Stimulated activated CD8-positive, alpha-beta memory T cell treated with anti-CD3 and anti-CD28 coated beads, Interleukin-7, amount 100 ng/mL, for 24 hours (primary cell): Measurements from ENCODE around the gene EPB41L4B.
"Not testable (repeated sequence)": the region's sequence is repeated elsewhere in the genome, so short reads cannot be mapped to it uniquely, and the experiment has no call there.

ENCODE experiments used
- DNase-seq: peaks from one replicate; pipeline ENCODE4 v3.0.0-alpha.2; 2020; ENCODE audit warnings: low read depth

Gene EPB41L4B

DNA sequence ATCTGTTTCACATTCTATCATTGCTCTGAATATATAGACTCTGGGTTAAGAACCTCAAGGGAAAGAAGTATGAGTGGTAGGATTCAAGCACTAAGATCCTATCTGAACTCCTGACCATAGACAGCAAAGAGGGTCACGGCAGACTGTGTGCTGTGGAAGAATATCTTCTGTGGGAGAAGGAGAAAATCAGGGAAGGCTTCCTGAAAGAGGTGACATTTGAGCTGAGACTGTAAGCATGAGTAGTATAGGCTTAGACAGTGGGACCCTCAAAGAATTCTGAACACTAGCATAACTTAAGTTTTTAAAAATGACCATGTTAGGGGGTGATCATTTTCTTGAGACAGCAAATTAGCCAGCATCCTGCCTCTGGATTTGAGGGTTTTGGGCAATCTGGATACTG lies 157.7 kb downstream of the EPB41L4B start:
- no peak for DNase-seq

DNA sequence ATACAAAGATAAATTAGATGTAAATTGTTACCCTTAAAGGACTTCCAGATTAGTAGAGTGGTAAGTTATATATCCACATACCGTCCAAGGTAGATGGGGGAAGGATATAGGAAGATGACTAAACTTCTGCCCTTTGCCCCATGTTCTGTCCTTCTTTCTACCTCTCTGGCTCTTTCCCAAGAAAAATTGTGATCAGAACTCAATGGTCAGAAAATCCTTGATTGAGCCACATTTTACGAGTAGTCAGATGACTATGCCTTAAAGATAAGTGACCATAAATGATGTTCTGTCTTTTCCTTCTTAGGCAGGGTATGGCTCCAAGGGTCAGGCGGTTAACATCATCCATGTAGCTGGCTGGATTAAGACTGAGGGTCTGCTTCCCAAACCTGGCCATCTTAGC lies 158.2 kb downstream of the EPB41L4B start:
- no peak for DNase-seq

DNA sequence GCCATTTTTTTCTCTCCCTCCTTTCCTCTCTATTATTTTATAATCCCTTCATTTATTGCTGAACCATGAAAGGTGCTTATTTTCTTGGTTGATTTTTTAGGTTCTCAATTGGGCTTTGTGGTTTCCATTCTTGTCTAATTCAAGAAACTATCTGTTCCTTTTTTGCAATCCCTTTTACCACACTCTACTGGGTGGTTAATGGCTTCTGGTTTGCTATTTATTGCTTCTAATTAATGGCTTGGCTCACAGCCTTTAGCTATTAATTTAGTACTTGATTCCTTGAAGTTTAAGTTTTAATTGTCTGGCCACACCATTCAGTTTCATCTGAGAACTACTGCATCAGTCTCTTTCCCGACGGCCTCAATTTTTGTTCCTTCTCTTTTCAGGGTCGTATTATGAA lies 159.4 kb downstream of the EPB41L4B start:
- no peak for DNase-seq

DNA sequence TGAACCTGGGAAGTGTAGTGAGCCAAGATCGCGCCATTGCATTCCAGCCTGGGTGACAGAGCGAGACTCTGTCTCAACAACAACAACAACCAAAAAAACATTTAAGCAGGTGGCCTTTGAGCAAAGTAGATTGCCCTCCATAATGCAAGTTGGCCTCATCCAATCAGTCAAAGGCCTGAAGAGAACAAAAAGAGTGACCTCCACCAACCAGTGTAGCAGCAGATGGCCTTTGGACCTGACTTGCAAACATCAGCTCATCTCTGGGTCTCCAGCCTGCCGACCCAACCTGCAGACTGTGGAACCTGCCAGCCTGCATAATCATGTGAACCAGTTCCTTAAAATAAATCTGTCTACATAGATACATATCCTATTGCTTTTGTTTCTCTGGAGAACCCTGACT lies 161.3 kb downstream of the EPB41L4B start:
- DNase-seq = no peak

DNA sequence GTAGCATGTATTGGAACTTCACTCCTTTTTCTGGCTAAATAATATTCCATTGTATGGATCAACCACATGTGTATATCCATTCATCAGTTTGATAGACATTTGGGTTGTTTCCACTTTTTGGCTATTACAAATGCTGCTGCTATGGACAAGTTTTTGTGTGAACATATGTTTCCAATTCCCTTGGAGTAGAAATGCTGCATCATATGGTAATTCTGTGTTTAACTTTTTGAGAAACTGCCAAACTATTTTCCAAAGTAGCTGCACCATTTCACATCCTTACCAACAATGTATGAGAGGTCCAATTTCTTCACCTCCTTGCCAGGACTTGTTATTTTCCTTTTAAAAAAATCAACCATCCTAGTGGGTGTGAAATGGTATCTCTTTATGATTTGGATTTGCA lies 162.2 kb downstream of the EPB41L4B start:
- no peak for DNase-seq

DNA sequence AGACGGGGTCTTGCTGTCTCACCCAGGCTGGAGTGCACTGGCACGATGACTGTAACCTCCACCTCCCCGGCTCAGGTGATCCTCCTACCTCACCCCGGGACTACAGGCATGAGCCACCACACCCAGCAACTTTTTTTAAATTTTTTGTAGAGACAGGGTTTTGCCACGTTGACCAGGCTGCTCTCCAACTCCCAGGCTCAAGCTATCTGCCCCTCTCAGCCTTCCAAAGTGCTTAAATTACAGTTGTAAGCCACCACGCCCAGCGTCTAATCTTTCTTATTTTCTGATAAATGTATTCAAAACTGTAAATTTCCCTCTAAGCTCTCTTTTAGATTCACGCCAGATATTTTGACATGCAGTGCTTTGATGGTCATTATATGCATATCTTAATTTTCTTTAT lies 164.2 kb downstream of the EPB41L4B start:
- no peak for DNase-seq

DNA sequence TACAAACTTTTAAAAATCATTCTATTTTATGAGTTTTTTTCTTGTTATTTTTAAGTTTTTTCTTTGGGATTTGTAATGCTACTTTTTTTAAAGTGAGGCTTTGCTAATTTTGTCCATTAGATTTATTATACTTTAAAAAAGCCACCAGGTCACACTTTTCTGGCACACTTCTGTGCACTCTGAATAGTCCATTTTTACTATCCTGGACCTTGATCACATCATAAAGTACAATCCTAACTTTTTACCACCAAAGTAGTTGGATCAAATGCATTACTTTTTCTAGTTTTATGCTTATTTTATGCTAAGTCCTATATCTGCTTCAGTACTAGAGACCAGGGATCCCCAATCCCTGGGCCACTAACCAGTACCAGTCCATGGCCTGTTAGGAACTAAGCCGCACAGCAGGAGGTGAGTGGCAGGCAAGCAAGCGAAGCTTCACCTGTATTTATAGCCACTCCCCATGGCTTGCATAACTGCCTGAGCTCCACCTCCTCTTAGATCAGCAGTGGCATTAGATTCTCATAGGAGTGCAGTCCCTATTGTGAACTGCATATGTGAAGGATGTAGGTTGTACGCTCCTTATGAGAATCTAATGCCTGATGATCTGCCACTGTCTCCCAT lies 169.8 kb downstream of the EPB41L4B start:
- DNase-seq = no peak

DNA sequence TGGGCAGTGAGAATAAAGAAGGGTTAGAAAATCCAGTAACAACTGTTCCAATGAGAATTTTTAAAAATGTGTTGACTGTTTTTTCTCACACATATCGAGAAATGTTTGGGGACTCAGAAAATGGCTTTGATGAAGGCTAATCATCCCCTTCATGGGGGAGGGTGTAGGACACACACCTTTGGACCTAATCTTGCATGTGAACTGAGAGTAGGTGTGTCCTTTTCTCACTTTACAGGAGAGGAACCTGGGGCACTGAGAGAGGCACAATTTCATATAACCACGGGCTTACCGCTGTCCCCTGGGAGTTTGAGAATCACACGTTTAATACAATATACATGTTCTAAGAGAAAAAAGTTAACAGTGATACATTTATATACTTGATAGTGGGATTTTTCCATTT lies 171.1 kb downstream of the EPB41L4B start:
- no peak for DNase-seq

DNA sequence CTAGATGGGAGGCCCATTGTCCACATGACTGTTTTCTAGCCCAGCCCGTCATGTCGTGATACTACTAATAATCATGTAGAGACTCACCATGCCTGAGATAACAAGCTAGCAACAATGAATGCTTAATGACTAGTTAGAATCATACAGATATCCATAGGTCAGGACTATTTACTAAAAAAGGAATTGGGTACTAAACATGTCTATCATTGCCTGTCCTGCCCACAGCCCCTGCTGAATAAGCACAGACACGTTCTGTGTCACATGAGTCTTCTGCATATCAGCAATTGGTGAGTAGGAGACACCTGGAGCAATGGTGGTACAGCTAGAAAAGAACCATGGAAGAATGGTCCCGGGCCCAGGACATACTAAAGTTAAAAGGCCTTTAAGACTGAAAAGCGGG lies 171.8 kb downstream of the EPB41L4B start:
- no peak for DNase-seq

DNA sequence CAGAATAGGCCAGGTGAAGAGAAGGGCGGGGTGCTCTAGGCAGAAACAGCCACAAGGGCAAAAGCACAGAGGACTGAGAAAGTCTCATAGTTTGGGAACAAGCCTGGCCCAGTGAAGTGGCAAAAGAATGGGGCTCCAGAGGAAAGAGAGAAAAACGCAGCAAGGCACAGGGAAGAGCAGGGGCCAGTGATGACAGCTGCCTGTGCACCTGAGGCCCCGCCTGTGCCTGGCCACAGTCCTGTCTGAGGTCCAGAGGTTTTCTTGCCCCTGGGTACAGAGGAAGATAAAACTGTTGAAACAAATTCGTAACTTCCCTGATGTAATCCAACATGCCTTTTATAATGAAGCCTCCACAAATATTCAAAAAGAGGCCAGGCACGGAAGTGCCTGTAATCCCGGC lies 175.8 kb downstream of the EPB41L4B start:
- no peak for DNase-seq

DNA sequence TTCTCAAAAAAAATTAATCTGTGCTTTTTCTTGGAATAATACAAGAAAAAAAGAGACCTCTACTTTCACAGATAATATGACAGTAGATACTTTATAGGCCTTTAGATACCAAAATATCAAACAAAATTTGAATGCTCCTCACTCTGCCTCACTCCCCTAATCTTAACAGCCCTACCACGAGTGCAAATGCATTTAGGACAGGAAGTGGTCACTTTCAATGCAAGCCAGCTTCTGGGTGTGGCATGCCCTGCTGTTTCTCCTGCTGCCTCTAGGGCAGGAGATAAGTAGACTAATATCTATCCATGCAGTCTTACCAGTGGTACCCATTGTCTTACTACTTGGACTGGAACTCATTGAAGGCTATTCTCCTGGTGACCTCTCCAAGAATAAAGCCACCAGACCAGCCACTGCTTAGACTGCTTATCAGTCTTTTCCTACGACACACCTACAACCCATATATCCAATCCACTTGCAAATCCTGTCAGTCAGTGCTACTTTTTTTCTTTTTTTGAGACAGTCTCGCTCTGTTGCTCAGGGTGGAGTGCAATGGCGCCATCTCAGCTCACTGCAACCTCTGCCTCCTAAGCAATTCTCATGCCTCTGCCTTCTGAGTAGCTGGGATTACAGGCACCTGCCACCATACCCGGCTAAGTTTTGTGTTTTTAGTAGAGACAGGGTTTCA lies 176.8 kb downstream of the EPB41L4B start:
- no peak for DNase-seq

DNA sequence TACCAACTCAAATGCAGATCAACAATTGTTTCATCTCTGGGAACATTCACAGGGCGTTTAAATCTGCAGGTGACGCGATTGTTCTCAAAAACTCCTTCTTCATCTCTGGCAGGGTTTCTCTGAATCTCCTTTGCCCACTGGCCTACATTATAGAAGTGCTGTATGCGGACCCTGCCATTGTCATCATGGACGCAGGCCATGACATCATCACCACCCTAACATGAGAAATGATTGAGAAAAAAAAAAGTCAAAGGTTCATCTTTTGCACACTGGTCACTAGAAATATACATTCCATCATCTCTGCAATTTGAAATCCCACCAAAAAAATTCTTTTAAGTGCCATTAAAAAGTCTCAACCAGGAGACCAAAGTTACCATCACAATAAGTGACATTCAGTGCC lies 179.5 kb downstream of the EPB41L4B start:
- DNase-seq = no peak

DNA sequence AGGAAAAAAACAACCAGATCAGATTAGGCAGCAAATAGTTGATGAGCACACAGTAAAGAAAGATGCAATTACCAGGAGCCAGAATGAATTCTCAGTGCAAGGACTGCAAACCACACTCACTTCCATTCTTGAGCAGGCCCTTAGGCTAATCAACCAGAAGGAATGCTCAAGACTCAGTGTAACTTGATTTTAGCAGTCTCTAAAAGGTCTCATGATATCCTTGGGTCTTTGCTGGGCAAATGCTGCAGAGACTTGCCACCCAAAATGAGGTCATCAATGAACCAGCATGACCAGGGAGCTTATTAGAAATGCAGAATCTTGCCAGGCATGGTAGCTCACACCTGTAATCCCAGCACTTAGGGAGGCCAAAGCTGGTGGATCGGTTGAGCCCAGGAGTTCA lies 181.0 kb downstream of the EPB41L4B start:
- no peak for DNase-seq

DNA sequence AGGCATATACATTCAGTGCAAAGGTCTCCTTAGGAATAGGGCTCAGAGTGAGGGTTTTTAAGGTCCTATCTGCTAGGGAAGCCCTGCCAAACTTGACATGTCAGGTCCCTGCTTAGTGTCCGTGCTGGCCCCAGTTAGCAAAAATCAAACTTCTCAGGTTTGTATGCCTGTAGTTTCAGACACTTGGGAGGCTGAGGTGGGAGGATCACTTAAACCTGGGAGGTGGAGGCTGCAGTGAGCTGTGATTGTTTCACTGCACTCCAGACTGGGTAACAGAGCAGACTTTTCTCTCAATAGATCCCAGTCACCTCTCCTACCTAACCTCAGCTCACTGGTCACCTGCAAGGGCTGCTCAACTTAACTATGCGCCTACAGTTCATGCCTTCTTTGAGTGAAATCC lies 182.4 kb downstream of the EPB41L4B start:
- DNase-seq = no peak

DNA sequence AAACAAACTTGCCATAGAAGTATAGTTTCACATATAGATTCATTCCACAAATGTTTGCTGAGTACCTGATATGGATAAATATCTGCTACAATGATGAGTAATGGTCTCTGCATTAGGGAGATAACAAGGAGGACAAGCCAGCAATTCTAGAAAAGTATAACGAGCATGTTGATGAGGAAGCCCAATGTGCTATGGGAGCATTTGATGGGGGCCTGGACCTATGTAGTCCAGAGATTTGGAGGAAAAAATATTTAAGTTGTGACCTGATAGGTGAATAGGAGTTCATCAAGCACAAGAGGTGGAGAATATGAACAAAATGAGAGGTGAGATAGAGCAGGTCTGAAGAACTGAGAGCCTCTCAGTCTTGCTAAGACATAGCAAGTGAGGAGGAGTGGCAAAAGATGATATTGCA lies 186.7 kb downstream of the EPB41L4B start:
- no peak for DNase-seq

DNA sequence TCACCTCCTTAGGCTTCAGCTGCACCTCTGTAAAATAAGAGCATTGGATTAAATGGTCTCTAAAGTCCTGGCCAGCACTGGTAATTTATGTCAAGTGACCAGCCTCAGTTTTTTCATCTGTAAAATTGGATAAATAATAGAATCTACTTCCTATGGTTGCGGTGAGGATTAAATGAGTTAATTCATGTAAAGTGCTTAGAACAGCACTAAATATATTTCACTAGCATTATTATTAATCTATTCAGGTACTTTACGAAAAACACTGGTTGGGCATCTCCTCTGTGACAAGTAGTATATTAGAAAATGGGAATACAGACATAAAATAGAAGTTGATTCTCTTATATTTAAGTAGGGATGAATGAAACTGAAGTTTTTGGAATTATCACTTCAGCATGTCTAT lies 187.3 kb downstream of the EPB41L4B start:
- DNase-seq = no peak

DNA sequence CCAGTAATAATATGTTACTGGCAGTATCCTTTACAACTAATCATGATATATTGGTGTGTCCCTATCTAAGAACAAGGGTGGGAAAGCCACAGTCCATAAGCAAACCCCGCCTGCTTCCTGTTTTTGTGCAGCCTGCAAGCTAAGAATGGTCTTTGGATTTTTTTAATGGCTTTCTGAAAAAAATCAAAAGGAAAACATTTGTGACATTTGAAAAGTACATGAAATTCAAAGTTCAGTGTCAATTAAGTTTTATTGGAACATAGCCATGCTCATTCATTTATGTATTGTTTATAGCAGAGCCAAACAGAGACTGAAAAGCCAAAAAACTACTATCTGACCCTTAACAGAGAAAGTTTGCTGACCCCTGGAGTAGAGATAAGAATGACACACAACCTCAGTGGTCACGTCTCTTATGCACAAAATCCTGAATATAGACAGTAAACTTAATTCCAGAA lies 188.3 kb downstream of the EPB41L4B start:
- DNase-seq = no peak

DNA sequence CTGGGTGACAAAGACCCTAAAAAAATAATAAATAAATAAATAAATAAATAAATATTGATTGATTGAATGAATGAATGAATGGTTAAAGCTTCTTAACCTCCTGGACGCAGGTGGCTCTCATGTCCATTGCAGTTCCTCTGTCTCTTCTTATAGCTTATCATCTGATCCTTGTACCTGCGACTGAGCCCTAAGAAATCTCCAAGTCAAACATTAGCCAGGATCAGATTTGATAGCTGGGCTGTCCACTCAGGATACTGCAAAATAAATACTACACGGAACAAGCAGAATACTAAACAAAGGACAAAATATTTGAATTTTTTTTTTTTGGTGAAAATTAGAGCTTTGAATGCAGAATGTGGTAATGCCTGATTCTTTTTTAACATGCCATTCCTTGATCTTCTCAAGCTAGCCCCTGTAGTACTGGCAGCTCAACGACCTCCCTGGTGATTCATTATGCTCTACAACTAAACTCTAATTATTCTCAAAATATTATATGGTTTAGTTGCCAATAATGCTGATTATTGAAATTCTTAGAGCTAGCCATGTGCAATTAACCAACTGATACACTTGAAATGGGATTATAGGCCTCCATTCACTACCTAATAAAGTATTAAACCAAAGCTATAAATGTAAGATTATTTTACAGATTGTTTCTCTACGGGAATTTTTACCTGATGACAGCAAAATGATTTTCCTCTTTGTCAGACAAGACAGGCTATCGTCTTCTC lies 191.2 kb downstream of the EPB41L4B start:
- no peak for DNase-seq

DNA sequence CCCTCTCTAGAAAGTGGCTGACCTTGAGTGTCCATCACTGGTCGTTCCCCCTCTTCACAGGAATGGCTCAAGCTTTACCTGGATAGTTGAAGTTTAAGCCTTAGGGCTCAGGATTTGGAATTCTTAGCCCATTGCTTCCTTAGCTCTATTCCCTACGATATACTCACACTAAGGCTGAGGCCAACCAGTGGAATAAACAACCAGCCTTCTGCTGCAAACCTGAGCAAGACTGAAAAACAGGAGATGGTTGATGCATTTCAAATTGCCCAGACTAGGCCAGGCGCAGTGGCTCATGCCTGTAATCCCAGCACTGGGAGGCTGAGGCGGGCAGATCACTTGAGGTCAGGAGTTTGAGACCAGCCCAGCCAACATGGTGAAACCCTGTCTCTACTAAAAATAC lies 194.2 kb downstream of the EPB41L4B start:
- not testable (repeated sequence) for DNase-seq

DNA sequence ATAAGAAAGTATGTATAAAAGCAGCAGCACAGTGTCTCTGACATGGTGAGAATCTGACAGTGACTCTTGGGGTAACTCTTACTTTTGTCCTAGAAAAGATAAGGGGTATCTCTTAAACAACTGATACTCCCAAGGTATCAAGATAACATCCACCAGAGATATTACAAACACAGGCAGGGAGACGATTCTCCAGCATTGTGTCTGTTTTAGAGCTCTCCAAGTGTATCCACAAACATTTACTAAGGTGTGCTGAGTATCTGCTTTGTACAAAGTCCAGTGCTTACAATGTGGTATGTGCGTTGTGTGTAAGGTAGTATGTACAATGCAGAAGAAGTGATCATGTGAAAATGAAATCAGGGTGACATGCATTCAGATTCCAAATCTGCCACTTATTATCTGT lies 196.7 kb downstream of the EPB41L4B start:
- no peak for DNase-seq

DNA sequence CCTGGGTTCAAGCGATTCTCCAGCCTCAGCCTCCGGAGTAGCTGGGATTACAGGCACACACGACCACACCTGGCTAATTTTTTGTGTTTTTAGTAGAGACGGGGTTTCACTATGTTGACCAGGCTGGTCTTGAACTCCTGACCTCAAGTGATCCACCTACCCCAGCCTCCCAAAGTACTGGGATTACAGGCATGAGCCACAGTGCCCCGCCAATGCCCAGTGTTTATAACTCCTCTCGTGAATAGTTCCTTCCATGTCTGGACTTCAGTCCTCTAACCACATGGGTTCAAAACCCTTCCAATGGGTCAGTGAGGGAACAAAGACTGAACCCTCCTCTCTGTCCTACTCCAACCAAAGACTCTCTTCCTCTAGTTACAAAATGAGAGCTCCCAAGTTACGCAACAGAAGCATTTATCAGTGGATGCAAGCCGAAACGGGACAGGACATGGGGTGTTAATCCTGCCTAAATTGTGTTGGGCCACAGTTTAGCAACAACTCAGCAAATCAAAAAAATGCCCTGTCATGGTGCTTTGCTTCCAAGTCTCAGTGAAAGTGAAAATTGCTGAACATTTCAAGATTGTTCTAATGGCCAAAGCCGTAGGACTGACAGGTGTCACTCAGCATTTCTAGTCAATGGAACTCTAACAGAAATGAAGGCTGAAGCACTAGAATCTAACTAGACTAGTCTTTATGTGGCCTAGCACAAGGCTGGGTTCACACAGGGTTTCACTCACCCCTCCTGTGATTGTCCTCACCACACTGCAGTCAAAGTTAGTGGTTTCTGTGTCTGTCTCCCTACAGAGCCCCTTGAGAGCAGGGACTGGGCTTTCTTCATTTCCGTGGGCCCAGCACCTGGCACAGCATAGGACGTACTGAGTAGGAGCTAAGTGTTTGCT lies 197.9 kb downstream of the EPB41L4B start:
- no peak for DNase-seq
